Muscle layer of colon (tissue), 2 donors: ENCODE data around the gene BST1.

ENCODE experiments used
- H3K27ac ChIP-seq: one replicate; pipeline ENCODE4 v1.7.0; 2013; ENCODE audit warnings: low read depth, mild to moderate bottlenecking, low read length, moderate library complexity
- H3K27me3 ChIP-seq, 2 donors: one replicate each; pipeline ENCODE4 v1.7.0; 2013; ENCODE audit warnings: low read length in 2 of 2, mild to moderate bottlenecking in 2 of 2; ENCODE audit not compliant: insufficient read depth in 2 of 2, control insufficient read depth in 1 of 2
- H3K36me3 ChIP-seq: one replicate; pipeline ENCODE4 v1.7.0; 2013; ENCODE audit warnings: mild to moderate bottlenecking, low read length; ENCODE audit not compliant: insufficient read depth
- H3K4me1 ChIP-seq: one replicate; pipeline ENCODE4 v1.7.0; 2013; ENCODE audit warnings: mild to moderate bottlenecking, low read length; ENCODE audit not compliant: insufficient read depth
- H3K4me3 ChIP-seq, 2 donors: one replicate each; pipeline ENCODE4 v1.7.0; 2013; ENCODE audit warnings: low read length in 2 of 2, low read depth in 1 of 2, mild to moderate bottlenecking in 1 of 2, moderate library complexity in 1 of 2
- H3K9ac ChIP-seq: one replicate; pipeline ENCODE4 v1.7.0; 2013; ENCODE audit warnings: low read length
- H3K9me3 ChIP-seq: one replicate; pipeline ENCODE4 v1.7.0; 2013; ENCODE audit warnings: mild to moderate bottlenecking, low read length
- donor health status: abdominal sarcoma.
- donor health status: Adenocarcinoma of cecum.

Gene BST1

DNA sequence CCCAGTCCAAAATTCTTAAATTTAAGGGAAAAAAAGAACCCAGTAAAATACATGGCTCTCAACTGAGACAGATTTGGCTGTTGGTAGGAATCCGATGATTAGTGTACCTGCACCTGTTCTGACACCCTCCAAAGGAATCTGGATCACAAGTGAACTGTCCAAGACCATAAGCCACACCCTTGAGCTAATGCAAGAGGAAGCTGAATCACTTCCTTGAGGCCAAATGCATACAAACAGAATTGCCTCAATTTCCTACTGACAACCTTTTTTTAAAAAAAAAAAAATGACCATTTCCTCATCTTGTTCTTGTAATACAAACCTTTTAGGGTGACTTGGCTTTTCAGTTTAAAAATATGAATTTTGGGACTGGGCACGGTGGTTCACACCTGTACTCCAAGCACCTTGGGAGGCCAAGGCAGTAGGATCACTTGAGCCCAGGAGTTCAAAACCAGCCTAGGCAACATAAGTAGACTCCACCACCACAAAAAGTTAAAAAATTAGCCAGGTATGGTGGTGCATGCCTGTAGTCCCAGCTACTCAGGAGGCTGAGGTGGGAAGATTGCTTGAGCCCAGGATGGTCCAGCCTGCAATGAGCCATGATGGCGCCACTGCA lies 37.0 kb upstream of the BST1 start:
- Histone ChIP-seq H3K4me3 (no peak overlapping the region), H3K9ac (no peak overlapping the region), H3K9me3 (no peaks in the 10 kb centered on the region), H3K36me3 (no peaks in the 10 kb centered on the region), H3K27ac (no peak overlapping the region), H3K4me1 (no peaks in the 10 kb centered on the region), H3K27me3 (no peaks in the 10 kb centered on the region)

DNA sequence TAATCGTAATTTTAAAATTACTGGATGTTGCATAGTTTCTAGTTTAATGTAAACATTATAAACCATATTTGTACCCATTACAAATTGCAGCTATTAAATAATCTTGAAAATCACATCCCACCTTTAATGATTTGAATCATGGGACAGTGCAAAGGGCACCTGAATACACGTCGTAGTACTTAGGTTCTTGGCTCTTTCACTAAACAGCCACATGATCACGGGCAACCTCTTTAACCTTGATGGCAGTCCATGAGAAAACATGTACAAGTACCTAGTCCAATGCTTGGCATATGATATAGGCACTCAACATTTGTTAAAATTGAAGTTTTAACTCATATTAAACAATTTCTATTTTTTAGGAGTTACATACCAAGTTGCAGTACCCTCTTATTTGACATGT lies 35.9 kb upstream of the BST1 start:
- H3K4me3 ChIP-seq, result no peak overlapping the region
- H3K27me3 ChIP-seq, result no peaks in the 10 kb centered on the region
- no peaks in the 10 kb centered on the region for H3K9me3 ChIP-seq
- no peaks in the 10 kb centered on the region for H3K36me3 ChIP-seq
- H3K4me1 ChIP-seq, result no peaks in the 10 kb centered on the region
- H3K27ac ChIP-seq, result no peak overlapping the region
- no peak overlapping the region for H3K9ac ChIP-seq

GRCh38 chr4:15668566-15669435 lies 34.1 kb upstream of the BST1 start:
- no peak overlapping the region for H3K27ac ChIP-seq
- H3K9ac ChIP-seq, result no peak overlapping the region
- no peaks in the 10 kb centered on the region for H3K4me1 ChIP-seq
- no peaks in the 10 kb centered on the region for H3K9me3 ChIP-seq
- H3K27me3 ChIP-seq, result no peaks in the 10 kb centered on the region
- no peaks in the 10 kb centered on the region for H3K36me3 ChIP-seq
- no peak overlapping the region for H3K4me3 ChIP-seq

- H3K27me3 ChIP-seq, result no peaks in the 10 kb centered on the region
- no peaks in the 10 kb centered on the region for H3K36me3 ChIP-seq
- H3K27ac ChIP-seq, result no peak overlapping the region
- H3K4me1 ChIP-seq, result no peaks in the 10 kb centered on the region
- no peaks in the 10 kb centered on the region for H3K9me3 ChIP-seq
- no peak overlapping the region for H3K4me3 ChIP-seq
- H3K9ac ChIP-seq, result no peak overlapping the region
Measured at GRCh38 chr4:15670576-15670975, 32.3 kb upstream of the BST1 start.

- Histone ChIP-seq H3K9me3 (no peaks in the 10 kb centered on the region), H3K36me3 (no peaks in the 10 kb centered on the region), H3K27me3 (no peaks in the 10 kb centered on the region), H3K9ac (no peak overlapping the region), H3K27ac (no peak overlapping the region), H3K4me1 (no peaks in the 10 kb centered on the region), H3K4me3 (no peak overlapping the region)
Measured at GRCh38 chr4:15672101-15672500, 30.8 kb upstream of the BST1 start.

DNA sequence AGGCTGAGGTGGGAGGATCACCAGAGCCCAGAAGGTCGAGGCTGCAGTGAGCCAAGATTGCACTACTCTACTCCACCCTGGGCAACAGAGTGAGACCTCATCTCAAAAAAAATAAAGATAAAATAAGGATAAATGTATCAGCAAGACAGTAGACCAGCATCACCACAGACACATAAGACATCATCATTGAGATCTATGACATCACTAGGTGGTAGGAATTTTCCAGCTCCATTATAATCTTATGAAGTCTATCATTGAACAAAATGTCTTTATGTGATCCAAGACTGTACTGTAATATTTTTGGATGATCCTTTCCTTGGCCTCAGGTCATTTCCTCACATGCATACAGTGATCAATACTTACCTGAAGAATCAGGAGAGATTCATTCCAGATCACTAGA lies 29.5 kb upstream of the BST1 start:
- Histone ChIP-seq H3K27me3 (no peaks in the 10 kb centered on the region), H3K9ac (no peak overlapping the region), H3K36me3 (no peaks in the 10 kb centered on the region), H3K4me1 (no peaks in the 10 kb centered on the region), H3K4me3 (no peak overlapping the region), H3K9me3 (no peaks in the 10 kb centered on the region), H3K27ac (no peak overlapping the region)

- Histone ChIP-seq H3K27ac (no peak overlapping the region), H3K9ac (no peak overlapping the region), H3K4me1 (no peaks in the 10 kb centered on the region), H3K4me3 (no peak overlapping the region), H3K9me3 (no peaks in the 10 kb centered on the region), H3K27me3 (no peaks in the 10 kb centered on the region), H3K36me3 (no peaks in the 10 kb centered on the region)
Measured at GRCh38 chr4:15674046-15674445, 28.8 kb upstream of the BST1 start.

GRCh38 chr4:15674926-15675325 lies 27.9 kb upstream of the BST1 start:
- Histone ChIP-seq H3K36me3 (no peaks in the 10 kb centered on the region), H3K27me3 (no peaks in the 10 kb centered on the region), H3K9me3 (no peaks in the 10 kb centered on the region), H3K4me1 (no peaks in the 10 kb centered on the region), H3K27ac (no peak overlapping the region), H3K4me3 (no peak overlapping the region), H3K9ac (no peak overlapping the region)

DNA sequence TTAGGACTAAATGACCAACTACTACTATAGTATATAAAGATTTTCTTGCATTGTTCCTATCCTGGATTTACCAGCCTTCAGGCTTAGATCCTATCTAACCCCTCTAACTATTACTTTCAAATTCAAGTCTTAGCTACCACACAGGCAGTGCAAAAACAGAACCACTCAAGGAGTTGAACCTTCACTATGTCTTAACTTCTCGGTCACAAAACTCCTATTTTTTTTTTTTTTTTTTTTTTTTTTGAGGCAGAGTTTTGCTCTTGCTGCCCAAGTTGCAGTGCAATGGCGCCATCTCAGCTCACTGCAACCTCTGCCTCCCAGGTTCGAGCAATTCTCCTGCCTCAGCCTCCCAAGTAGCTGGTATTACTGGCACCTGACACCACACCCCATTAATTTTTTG lies 27.5 kb upstream of the BST1 start:
- H3K4me3 ChIP-seq, result no peak overlapping the region
- H3K9me3 ChIP-seq, result no peaks in the 10 kb centered on the region
- no peaks in the 10 kb centered on the region for H3K36me3 ChIP-seq
- H3K4me1 ChIP-seq, result no peaks in the 10 kb centered on the region
- no peak overlapping the region for H3K9ac ChIP-seq
- no peak overlapping the region for H3K27ac ChIP-seq
- no peaks in the 10 kb centered on the region for H3K27me3 ChIP-seq

DNA sequence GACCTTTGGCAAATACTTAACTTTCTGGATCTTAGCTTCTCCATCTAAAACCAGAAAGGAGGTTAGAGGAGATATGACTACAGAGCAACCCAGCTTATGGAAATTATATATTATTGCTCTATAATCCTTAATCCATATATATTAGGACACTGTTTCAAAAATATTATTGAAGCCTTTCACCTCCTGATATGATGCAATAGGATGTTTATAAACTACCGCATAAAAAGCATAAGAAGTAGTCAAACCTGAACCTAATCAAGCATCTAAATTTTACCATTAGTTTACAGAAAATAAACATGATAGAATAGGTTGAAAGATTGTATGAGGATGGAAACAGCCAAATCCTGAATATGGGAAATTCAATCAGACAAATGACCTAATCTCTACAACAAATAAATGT lies 26.8 kb upstream of the BST1 start:
- Histone ChIP-seq H3K9me3 (no peaks in the 10 kb centered on the region), H3K27ac (no peak overlapping the region), H3K4me3 (no peak overlapping the region), H3K9ac (no peak overlapping the region), H3K36me3 (no peaks in the 10 kb centered on the region), H3K4me1 (no peaks in the 10 kb centered on the region), H3K27me3 (no peaks in the 10 kb centered on the region)

GRCh38 chr4:15676899-15677298 lies 26.0 kb upstream of the BST1 start:
- Histone ChIP-seq H3K9ac (no peak overlapping the region), H3K27ac (no peak overlapping the region), H3K4me1 (no peaks in the 10 kb centered on the region), H3K9me3 (no peaks in the 10 kb centered on the region), H3K4me3 (no peak overlapping the region), H3K27me3 (no peaks in the 10 kb centered on the region), H3K36me3 (no peaks in the 10 kb centered on the region)

DNA sequence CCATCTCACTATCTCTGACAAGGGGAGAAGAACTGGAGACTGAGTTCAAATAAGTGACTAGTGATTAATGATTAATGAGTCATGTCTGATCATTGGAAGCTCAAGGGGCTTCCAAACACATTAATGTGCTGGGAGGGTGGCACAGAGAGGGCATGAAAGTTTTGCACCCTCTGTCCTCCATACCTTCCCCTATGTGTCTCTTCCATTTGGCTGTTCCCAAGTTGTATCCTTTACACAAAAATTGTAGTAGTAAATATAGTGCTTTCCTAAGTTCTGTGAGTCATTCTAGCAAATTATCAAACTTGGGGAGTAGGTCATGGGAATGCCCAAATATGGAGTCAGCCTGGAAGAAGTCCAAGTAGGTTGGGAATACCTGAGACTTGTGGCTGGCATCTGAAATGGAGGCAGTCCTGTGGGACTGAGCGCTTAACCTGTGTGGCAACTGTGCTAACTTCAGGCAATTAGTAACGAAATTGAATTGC lies 25.3 kb upstream of the BST1 start:
- Histone ChIP-seq H3K4me1 (peaks cover 3% of the 10 kb centered on the region), H3K9ac (no peak overlapping the region), H3K27me3 (no peaks in the 10 kb centered on the region), H3K36me3 (no peaks in the 10 kb centered on the region), H3K27ac (no peak overlapping the region), H3K4me3 (no peak overlapping the region), H3K9me3 (no peaks in the 10 kb centered on the region)
